GM21515 (cell line): Measurements from ENCODE around the gene KRT38.

Experiments
- ATAC-seq: cut with Tn5 transposase; IDR thresholded peaks from one replicate; pipeline ENCODE4 v1.9.1; 2021; ENCODE audit not compliant: unreplicated experiment

Gene KRT38

DNA sequence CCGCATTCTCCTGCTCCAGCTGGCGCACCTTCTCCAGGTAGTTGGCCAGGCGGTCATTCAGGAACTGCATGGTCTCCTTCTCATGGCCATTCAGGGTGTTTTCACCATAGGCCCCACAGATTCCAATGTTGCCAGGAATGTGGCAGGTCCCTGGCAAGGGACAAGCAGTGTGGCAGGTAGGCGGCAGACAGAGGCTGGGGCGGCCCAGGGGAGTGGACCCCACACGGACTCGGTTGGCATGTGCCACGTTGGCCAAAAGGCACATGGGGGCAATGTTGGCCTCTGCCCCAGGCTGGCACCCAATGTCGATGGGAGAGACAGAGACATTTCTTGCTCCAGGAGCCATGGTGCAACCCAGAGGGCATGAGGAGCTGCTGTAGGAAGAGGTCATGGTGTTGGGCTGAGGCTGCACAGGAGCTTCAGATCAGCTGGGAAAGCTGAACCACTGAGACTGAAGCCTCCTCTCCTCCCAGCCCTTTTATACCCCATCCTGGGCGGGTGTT lies at the start of gene KRT38:
Gene KRT38 (minus strand): TSS at position 453 of the 503 bp plus-strand sequence. CDS start 62 bp downstream, at position 391.
- ATAC-seq = no peak

DNA sequence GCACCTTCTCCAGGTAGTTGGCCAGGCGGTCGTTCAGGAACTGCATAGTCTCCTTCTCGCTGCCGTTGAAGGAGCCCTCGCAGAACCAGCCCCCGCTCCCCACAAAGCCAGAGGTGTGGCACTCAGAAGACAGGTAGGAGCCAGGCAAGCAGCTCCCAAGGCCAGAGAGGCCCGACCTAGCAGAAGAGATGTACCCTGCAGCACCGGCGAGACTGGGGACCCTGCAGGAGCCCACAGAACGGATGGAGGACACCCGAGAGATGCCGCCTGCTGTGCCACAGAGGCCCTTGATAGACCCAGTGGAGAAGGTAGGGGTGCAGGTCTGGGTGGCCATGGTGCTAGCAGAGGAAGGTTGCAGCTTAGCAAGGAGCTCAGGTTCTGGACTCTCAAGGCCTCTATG lies 48.7 kb upstream of the KRT38 start, which contains the start of gene KRT36:
Gene KRT36 (minus strand): TSS at position 380 of the 400 bp plus-strand sequence. CDS start 46 bp downstream, at position 334.
- ATAC-seq = no peak

DNA sequence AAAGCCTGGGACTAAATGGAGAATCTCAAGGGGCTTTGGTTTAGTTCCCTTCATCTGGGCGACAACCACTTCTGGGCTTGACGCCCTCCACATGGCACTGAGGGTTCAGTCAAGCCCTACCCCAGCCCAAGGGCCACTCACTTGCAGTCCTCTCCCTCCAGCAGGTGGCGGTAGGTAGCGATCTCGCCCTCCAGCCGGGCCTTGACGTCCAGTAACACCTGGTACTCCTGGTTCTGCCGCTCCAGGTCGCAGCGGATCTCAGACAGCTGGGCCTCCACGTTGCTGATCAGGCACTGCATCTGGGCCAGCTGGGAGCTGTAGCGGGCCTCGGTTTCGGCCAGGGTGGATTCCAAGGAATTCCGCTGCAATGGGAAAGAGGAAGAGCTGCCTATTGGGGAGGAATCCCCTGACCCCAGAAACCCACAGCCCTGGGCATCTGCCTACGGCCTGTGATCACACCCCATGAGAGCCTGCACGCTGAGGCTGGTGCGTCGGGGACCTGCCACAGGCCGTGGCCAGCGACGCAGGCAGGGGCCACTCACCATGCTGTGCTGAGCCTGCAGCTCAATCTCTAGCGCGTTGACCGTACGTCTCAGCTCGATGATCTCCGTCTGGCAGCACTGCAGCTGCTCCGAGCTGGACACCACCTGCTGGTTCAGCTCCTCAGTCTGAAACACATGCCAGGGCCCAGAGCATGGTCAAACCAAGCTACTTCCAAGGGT lies 46.2 kb upstream of the KRT38 start:
- no peak for ATAC-seq

DNA sequence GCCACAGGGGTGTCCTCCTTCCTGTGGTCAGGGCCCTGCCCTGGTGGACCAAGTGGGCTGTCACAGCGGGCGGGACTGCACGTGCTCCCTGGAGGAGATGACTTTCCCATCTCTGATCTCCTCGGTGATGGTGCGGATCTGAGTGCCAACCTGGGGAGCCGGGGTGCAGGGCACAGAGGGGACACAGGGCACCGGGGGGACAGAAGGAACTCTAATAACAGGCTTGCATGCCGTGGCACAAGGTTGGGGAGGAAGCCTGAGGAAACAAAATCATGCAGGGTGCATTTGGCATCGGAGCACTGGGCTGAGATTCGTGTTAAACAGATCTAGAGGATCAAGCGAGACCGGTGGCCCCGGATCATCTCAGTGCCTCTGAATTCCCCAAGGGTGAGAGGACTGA lies 45.5 kb upstream of the KRT38 start:
- no peak for ATAC-seq

DNA sequence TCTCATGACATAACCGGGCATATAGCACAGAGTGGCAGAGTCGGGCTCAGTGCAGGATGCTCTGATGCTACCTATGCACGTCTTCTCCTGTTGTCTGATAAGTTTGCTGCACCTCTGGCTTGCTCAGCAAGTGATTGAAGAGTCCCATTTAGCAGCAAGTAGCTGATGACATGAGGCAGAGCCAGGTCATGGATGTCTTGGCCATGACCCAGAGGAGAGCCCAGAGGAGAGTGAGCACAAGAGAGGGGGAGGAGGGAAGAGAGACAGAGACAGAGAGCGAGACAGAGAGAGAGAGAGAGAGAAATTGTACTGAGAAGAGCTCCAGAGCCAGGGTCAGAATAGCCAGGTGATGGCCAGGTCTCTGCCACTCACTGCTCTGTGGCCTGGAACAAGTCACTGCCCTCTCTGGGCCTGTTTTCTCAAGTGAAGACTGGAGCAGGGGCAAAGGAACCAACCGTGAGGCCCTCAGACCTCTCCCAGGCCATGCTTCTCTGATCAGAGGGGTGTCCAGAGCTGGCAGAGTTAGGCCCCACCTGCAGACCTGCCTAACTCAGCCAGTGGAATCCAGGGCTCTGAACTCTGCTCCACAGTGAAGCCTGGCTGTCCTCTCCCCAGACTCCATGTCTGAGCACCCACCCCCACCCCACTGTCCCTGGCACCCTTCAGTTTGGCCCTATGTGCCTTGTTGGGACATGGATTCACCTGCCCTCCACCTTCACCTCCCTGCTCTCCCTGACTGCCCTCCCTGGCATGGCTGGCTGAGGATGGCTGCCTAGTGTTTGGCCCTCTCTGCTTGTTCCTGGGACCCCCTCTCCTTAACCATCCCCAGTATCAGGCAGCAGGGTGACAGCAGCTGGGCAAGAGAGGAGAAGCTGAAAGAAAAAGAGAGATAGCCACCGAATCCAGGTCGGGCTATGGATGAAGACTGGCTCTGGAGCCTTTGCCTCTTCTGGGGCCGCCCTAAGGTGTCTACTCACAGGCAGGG lies 44.4 kb upstream of the KRT38 start:
- ATAC-seq = no peak

DNA sequence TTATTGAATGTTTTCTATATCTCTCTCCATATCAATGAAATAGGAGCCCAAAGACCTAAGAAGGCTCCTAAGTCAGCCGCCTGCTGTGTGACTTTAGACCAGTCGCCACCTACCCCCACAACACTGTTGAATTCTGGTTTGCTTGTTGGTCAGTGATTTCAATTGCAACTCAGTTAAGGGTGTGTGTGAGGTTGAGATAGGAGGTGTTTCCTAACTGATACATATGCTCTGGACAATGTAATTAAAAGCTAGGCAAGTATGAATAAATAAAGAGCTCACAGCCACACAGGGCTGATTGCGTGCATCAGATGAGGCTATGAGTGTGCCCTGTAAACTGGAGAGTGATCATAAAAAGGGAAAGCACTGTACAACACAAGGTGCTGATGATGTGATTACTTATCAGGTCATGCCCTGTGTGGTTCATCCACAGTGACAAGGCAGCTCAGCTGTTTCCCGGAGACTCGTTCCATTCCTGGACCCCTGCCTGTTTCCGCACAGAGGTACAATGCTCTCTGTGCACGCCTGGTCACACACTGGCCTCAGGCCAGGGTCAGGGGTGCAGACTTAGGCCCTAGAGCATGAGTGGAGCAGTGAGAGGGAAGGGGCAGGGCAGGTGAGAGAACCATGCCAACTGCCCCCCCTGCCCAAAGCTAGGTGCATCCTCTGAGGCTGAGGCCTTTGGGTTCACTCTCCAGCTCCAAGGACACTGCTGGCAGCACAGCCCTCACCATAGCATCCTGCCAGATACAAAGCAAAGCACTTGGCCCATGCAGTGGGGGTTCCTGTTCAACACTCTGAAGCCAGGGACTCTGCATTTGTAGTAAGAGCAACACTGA lies 43.4 kb upstream of the KRT38 start:
- ATAC-seq = no peak

DNA sequence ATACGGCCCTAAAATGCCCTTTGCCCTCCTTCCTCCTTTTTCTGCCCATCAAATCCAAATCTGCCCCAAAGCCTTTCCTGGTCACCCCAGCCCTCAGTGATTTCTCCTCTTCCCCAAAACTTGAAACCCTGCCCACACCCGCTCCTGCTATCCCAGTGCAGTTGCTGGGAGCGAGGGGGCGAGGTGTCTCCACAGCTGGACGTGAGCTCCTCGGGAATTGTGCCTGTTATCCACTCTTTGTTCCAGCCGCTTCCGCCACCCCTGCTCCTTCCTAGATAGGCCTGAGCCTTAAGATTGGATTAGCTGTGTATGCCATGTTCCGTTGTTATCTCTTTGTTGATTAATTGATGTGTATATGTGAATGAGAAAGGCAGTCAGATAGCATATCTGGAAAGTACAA lies 42.7 kb upstream of the KRT38 start:
- no peak for ATAC-seq

DNA sequence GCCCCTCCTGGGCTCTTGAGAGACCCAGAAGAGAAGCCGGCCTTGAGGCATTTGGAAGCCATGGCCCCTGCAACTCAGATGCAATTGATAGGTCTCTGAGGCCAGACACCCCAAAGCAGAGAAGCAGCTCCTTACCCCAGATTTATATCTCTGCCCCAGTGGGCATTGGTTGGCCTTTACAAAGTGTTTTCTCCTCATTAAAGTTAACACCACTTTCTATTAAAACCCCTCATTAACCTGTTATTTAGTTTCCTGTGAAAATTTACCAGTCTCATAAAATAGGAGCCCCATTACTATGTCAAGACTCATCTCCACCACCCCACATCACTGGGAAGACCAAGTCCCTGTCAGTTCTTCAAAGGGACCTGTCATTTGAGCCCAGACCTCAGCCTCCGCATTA lies 40.3 kb upstream of the KRT38 start, which contains the start of gene KRT35:
Gene KRT35 (minus strand): TSS at position 116 of the 400 bp plus-strand sequence. CDS start 54 bp downstream, at position 62.
- ATAC-seq = no peak

DNA sequence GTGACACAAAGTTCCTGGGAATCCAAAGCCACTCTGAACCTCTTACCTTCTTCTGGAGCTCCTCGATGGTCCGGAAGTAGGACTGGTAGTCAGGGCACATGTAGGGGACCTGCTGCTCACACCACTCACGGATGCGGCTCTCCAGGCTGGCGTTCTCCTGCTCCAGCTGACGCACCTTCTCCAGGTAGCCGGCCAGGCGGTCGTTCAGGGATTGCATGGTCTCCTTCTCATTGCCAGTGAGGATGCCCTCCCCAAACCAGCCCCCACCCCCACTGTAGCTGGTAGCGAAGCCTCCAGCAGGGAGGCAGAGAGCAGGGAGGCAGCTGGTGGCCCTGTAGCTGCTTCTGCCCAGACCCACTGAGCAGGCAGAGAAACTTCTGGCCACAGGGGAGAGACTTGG lies 39.8 kb upstream of the KRT38 start:
- no peak for ATAC-seq

DNA sequence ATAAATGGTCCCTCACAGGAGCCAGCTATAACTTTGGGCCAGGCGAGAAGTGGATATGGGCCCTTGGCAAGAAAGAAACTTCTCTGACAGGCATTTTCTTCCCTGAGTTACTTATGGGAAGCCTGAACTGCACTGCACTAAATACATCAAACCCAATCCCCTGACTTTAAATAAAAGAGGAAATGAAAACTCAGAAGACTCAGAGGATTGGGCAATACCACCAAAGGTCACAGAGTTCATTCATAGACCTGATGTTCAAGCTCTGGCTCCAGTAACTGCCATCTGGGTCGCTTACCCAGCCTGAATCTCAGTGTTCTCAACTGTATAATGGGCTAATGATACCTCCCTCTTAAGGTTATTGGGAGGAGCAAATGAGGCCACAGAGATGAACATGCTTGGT lies 39.4 kb upstream of the KRT38 start:
- ATAC-seq = no peak

DNA sequence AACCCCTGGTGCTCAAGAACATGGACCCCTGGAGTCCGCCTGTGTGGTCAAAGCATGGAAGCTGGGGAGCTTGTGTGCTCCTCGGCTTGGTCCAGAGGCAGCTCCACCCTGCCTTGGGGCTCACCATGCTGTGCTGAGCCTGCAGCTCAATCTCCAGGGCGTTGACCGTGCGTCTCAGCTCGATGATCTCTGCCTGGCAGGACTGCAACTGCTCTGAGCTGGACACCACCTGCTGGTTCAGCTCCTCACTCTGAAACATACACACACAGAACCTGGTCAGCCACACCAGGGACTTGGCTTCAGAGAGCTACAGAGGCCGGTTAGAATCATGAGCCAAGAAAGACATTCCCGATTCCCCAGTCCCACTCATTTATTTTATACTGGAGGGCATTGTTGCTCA lies 37.5 kb upstream of the KRT38 start:
- no peak for ATAC-seq

DNA sequence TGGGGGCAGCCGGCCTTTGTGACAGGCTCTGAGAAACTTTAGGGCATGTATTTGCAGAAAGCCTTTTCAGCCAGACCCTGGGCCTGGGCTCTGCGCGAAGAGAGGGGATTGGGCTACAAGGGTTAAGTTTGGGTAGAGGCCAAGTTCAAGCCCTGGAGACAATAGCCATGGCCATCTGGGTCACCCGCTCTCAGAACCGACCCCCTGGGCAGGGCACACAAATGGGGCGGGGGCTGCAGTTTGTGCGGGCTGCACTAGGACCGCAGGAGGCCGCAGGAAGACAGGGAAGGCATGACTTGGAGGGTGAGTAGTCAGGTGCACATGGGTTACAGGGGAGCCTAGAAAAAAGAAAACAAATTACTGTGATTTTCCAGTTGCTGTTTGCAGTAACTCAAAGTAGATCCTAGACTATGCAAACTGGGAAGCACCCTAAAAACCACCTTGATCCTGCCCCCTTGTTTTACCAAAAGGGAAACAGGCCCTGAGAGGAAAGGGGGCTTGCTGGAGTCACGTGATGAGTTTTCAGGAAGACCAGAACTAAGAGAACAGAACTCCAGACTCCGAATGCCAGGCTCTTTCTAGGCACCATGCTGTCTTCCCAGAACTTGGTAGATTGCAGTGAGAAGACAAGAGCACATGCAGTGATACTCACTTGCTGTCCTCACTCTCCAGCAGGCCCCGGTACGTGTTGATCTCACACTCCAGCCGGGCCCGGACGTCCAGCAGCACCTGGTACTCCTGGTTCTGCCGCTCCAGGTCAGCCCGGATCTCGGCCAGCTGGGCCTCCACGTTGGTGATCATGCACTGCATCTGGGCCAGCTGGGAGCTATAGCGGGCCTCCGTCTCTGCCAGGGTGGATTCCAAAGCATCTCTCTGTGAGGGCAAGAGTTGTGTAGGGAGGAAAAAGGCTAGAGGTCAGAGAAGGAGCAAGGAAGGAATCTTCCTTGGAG lies 36.4 kb upstream of the KRT38 start:
- ATAC-seq = no peak

DNA sequence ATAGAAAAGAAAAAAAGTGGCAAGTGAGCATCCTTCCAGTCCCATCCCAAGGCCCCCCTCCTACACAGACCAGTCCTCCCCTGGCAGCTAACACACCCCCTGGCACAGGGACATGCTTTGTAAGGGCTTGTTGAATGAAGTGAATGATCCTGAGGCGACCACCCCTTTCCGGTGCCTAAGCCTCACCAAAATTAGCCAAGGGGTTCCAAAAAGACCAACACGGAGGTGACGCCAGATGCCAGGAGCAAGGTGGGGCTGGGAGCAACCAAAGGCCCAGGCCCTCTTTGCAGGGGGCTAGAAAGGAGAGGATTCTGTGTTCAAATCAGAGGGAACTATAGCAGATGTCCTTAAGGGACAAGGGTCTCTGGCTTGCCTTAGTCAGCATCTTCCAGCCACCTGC lies 34.6 kb upstream of the KRT38 start:
- no peak for ATAC-seq

DNA sequence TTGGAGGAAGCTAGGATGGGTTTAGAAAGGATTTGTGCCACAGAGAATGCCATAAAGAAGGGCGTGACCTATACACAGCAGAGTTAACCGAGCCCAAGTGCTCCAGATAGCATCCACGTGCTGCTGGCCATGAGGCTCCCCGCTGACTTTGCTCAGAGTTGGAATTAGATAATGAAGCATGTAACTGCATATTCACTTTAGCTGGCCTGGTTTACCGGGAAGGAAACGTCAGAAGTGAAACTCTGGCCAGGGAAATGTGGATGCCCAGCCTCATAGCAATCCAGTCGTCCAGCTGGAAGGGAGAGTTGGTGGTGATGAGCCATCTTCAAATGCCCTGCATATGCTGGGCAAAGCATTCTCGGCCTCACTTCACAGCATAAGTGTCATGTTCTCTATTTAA lies 34.1 kb upstream of the KRT38 start:
- no peak for ATAC-seq

DNA sequence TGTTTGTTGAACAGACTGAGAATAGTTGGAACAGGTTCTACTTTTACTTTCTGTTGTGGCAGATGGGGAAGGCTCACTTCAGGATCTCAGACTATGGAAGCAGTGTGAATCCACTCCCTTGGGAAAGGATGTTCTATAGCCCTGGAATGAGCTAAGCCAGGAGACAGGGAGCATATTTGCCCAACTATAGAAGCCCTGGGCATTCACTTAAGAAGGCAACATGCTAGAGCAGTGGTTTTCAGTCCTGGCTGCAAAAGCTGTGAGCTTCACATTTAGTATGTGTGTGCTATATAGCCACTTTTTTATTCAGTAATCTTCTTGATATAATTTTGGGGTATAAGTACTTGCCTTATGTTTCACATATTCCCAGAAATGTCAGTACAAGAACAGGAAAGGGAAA lies 27.6 kb upstream of the KRT38 start:
- ATAC-seq = no peak

DNA sequence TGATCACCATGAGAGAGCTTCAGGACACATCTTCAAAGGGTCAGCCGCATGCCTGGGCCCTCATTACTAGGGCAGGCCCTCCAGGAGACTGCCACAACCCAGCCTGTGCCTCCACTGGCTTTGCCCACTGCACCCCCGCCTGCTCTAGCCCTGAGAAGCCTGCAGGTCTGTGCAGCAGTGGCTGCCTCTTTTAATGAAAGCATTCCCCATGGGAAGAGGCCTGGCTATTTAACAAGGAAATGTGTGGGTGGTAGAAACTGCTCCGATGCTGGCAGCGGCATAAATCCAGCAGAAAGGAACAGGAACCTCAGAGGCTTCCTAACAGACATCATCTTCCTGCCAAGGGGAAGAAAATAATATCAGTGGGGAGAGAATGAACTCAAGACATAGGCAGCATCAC lies 26.8 kb upstream of the KRT38 start:
- ATAC-seq = no peak

DNA sequence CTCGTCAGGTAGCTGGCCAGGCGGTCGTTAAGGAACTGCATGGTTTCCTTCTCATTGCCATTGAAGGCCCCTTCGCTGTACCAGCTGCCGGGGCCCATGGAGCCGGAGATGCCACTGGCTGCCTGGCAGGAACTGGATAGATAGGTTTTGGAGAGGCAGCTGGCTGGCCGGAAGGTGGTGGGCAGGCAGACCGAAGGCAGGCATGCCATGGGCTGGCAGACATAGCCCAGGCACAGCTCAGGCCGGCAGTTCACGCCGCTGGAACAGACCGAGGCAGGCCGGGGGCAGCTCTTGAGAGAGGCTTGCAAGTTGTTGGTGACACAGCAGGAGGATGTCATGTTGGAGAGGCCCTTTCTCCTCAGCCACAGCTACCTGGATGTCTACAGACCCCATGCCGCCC lies 26.2 kb upstream of the KRT38 start, which contains the start of gene KRT32:
Gene KRT32 (minus strand): TSS at position 399 of the 400 bp plus-strand sequence. CDS start 61 bp downstream, at position 338.
- ATAC-seq = no peak

DNA sequence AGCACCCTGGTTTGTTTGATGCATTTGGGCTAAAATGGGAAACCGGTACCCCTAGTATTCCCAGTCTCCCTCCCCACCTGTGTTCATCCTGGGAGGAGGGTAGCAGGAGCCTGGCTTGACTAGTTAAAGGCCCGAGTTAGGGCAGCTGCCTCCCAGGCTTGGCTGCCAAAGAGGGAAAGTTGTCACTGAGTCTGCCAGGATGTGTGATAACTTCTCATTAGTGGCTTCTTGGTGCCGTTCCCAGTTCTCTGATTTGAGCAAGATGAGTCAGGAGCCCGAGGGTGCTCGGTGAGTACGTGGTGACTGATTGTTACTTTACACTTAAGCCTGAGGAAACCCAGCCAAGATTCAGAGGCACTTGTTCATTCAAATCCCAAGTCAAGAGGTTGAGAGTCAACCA lies 23.9 kb upstream of the KRT38 start:
- ATAC-seq = no peak

DNA sequence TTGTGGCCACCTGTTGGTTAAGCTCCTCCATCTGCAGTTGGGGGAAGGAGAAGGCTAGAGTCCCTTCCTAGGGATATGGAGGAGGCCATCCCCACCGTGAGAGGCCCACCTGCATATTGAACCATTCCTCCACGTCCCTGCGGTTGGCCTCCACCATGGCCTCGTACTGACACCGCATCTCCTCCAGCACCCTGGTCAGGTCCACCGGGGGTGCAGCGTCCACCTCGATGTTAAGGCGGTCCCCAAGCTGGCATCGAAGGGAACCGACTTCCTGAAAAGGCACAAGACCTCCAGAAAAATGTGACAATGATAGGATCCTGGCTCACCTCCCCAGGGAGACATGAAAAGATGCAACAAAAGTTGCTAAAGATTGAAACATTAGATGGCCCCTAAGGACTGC lies 23.4 kb upstream of the KRT38 start:
- ATAC-seq = no peak

DNA sequence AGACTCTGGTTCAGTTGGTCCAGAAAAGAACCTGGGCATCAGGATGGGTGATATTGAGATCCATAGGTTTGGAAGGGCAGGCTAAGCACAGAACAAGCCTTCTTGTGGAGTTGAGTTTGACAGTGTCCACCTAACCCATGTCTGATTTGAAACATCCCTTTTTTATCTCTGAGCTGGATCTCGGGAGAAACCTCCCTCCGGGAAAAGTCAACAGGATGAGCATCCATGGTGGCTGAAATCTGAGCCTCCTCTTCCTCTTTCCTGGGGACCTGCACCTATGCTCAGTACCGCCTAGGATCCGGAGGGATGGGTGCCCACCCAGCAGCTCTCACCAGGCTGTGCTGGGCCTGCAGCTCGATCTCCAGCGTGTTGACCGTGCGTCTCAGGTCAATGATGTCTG lies 23.0 kb upstream of the KRT38 start:
- ATAC-seq = no peak
